Stomach (tissue), 4 donors: Measurements from ENCODE around the gene STRIP2.

Source experiments
- CTCF ChIP-seq, 7 experiments: fragments of 450-650 bp in 4 of 7; fragments of 200-600 bp in 3 of 7; sonication (generic) in 3 of 7; IDR thresholded peaks; one replicate each; pipeline ENCODE4 v1.5.1; 2016 to 2019; ENCODE audit warnings: antibody characterized with exemption in 7 of 7, control low read depth in 2 of 7, mild to moderate bottlenecking in 1 of 7
- EP300 ChIP-seq: sonication (generic); formaldehyde crosslinking; IDR thresholded peaks from one replicate; pipeline ENCODE4 v1.6.1; 2017; ENCODE audit warnings: antibody characterized with exemption
- POLR2A ChIP-seq, 4 donors: fragments of 450-650 bp; IDR thresholded peaks; one replicate each; pipeline ENCODE4 v1.6.1; 2016; ENCODE audit warnings: antibody characterized with exemption in 4 of 4, control low read depth in 2 of 4, mild to moderate bottlenecking in 1 of 4, moderate library complexity in 1 of 4
- POLR2AphosphoS5 ChIP-seq, 3 donors: sonication (generic); formaldehyde crosslinking; IDR thresholded peaks; one replicate each; pipeline ENCODE4 v1.6.1; 2016; ENCODE audit warnings: antibody characterized with exemption in 3 of 3

- TF ChIP-seq CTCF (IDR thresholded peaks at IDR 0.05) (no peak), POLR2A (IDR thresholded peaks at IDR 0.05) (no peak), POLR2AphosphoS5 (IDR thresholded peaks at IDR 0.05) (no peak), EP300 (no peak)
These were observed 33.9 kb downstream of the STRIP2 start for GRCh38 chr7:129468087-129468486.
